Measurements from ENCODE around the gene CDRT15. TPM values are rescaled to one million over a fixed set of nuclear protein-coding genes. Genes with fewer than 3 reads are reported as not detected.

CDRT15 gene
- total RNA-seq, 1 donor from 2014 or later = not detected

Other genes with a start within 250 kb of the CDRT15 start
- gene COX10, start 167.4 kb downstream of the CDRT15 start, total RNA-seq = 13.5 TPM
- gene HS3ST3B1, start 64.2 kb upstream of the CDRT15 start, total RNA-seq = 2.7 TPM

Measured in upper lobe of right lung (tissue), 1 donor.